Cerebellar nuclear complex (tissue), 1 donor: ENCODE results near the gene IDH3A.
A peak's percentile ranks its signal among the peaks of the same experiment; 100 is the strongest.

Source experiments
- DNase-seq, 2 experiments: peaks; one replicate each; lab custom pipeline; 2025; lab: John Stamatoyannopoulos, UW

Gene IDH3A

DNA sequence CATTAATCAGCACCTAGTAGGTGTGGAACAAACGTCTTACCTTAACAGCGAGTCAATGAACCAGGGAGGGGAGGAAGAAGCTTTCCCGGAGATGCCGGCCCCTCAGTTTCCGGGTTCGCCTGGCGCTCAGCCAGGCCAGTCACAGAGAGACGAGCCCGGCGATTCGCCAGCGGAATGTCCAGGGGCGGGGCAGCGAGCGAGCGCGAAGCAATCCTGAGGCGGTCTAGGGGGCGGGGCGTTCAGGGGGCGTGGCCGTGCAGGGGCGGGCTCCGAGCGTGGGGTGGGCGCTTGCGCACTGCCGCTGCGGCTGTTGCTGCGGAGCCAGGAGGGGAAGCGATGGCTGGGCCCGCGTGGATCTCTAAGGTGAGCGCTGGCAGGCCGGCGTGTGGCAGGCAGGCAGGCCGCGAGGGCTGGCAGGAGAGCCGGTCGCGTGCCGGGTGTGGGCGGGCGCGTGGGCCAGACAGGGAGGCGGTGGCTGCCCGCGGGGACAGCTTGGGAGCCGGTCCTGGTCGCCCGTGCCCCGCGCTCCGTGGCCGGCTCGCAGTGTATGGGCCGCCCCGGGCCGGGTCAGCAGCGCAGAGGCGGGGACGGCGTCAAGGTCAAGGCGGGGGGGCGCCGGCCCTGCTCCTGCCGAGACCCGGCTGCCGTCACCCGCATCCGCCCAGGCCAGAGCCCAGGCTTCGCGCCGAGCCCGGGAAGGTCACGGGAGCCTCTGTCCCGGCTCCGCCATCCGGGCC, at the start of gene IDH3A:
Gene IDH3A, plus strand, starts transcription at position 295 of the 737 bp plus-strand sequence. Its CDS starts 42 bp downstream, at position 337.
- peak; percentile 88 to 93 for DNase-seq

DNA sequence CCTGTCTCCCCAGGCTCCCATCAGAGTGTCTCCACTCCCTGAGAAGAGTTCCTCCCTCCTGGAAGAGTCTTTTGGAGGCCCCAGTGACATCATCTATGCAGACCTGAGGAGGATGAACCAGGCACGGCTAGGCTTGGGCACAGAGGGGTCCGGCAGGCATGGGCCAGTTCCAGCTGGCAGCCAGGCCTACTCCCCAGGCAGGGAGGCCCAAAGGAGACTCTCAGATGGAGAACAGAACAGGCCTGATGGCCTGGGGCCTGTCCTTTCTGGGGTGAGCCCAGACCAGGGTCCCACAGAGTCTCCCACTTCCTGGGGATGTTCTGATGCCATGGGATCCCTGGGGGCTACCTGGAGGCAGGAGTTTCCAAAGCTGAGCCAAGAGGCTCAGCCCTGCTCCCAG, 48.3 kb upstream of the IDH3A start:
- DNase-seq: no peak

DNA sequence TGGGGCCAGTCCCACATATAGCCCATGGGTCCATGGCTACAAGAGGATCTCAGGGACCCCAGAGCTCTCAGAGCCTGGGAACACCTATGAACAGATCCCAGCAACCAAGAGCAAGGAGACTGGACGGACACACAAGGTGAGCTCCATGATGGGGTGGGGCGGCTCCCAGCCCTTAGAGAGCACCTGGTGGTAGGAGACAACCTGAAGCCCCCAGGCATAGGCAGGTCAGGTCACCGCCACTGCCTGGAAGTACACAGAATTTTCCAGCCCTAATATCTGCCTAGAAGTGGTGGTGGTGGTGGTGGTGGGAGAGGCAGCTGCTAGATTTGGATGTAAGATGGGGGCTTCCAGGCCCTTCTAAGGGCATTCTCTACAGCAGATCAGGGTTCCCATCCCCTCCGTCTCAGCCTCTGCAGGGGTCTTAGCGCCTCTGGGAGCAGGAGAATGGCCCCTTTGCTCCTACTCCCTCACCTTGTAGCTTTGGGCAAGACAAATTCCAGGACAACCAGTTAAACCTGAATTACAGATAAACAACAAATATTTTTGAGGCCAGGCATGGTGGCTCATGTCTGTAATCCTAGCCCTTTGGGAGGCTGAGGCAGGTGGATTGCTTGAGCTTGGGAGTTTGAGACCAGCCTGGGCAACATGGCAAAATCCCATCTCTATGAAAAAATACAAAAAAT, 47.6 kb upstream of the IDH3A start:
- DNase-seq: no peak

DNA sequence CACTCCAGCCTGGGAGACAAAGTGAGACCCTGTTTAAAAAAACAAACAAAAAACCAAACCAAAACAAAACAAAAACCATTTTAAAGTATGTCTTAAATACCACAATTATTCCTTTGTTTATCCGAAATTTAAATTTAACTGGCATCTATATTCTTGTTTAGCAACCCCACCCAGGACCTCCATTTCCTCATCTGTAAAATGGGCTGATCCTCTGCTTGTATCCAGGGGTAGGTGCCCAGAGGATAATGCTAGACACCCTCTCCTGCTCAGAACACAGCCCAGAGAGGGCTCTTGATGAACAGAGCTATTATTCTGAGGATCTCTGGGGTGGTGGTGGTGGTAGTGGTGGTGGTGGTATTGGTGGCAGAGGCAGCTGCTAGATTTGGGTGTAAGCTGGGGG, 47.0 kb upstream of the IDH3A start:
- DNase-seq: no peak

DNA sequence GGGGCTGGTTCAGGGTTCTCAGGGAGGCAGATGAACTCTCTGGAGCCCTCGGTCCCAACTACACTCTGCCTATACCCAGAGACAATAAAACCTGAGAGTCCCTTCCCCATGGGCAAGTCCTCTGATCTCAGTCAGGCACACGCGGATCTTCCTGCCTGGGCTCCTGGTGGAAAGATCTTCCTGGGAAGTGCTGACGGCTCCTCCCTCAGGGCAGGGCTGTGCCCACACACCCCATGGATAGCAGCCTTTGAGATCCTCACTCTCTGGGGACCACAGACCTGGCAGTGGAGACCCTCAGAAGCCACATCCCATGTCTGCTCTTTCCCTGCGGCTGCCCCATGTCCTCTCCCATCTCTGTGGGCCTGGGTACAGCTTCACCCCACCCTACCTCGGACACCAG, 46.4 kb upstream of the IDH3A start:
- no peak for DNase-seq

DNA sequence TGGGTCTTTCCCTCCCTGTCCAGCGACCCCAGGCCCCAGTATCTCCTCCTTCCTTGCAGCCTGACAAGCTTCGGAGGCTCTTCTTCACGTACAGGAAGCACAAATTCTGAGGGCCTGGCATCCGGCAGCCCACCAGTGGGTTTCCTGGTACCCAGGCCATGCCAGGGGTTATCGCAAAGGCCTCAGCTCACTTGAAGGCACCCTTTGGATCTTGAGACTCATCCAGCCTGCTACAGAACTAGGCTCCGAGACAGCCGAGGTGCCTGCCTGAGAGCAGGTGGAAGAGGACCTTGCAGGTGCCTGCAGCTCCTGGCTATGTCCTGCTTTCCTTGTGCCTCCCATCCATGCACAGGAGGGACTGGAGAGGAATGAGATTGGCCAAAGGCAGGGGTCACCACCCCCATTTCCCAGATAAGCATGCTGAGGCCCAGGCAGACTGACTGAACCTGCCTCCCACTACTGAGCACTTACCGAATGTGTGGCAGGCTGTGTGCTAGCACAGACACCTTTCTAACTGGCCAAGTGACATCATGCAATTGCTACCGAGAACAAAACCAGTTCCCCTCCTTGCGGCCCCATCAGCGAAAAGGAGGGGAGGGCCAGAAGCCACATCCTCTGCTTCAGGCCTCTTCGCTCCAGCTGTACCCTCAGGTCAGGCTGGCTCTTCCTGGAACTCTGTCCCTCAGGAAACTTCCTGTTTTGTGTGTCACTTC, 45.6 kb upstream of the IDH3A start:
- no peak for DNase-seq

DNA sequence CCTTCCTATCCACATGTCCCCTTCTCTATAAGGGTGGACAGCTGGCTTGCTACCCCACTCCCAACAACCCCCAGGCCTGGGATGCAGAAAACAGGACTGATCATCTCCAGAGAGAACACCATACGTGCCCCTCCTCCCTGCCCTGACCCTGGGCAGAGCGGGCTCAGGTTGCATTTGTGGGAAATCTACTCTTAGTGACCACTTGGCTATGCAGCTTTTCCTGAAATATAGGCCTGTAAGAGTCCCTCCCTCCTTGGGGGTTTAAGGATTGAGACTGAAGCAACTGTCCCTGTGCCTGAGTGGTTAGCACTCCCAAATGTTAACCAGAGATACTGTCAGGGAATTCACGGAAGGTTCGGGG, 45.1 kb upstream of the IDH3A start:
- DNase-seq: no peak

DNA sequence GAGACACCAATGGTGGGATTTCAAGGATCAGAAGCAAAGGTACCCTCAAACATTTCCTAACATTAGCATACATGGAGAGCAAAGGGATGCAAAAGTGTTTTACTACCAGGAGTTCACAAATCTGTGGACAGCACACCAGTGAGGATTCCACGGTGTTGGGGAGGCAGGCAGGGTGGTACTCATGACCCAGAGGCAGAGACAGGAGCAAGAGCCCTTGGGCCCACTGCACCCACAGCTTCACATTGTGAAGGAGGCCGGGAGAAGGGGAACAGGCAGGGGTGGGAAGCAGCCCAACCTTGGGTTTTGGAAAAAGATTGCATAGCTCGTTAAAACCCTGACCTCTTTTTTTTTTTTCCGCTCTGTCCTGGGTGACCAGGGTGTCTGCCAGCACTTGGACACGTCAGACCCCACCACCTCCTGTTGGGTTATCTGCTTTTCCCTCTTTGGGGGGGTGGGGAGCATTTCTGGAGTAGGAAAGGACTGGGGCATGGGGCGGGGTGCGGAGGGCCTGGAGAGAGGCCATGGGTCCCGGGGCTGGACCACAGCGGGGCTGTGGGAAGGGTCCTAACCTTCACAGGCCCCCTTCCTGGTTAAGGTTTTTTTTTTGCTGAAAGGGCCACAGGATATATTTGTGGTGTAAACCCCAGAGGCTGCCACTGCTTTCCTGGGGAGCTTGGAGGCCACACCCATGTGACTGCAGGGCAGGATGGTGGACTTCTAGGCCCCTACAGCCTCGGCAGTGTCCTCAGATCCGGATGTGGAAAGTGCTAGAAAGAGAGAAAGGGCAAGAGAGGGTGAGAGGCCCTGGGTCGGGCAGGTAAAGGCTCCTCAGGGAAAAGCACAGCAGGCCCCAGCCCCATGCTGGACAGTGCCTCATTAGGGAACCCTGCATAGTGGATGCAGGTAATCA, 44.3 kb upstream of the IDH3A start:
- no peak for DNase-seq

DNA sequence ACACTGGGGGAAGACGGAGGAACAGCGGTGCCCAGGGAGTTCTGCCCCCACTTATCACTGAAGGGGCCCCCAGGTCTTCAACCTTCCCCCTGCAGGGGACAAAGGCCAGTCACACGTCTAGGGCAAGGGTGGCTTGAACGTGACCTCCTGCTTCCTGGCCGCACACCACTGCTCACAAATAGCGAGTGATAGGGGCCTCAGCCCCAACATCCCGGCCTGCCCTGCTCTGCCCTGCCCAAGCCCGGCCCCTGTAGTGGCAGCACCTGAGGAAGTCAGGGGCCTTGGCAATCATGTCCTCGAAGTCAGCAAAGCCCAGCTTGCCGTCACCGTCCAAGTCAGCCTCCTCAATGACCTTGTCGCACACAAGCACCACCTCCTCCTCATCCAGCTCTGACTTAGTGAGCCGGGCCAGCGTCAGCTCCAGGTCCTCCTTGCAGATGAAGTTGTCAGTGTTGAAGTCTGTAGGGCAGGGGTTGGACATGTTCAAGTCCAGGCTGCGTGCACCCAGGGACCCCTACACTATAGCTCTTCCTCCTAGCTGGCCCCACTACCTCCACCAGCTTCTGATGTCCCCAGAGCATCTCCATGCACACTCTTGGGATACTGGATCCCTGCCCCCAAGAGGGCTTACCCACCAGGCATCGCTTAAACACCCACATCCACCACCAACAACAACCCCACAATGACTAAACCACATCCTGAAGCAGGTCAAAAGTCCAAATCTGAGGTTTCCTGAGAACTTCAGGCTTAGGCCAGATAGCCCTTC, 43.5 kb upstream of the IDH3A start:
- no peak for DNase-seq

DNA sequence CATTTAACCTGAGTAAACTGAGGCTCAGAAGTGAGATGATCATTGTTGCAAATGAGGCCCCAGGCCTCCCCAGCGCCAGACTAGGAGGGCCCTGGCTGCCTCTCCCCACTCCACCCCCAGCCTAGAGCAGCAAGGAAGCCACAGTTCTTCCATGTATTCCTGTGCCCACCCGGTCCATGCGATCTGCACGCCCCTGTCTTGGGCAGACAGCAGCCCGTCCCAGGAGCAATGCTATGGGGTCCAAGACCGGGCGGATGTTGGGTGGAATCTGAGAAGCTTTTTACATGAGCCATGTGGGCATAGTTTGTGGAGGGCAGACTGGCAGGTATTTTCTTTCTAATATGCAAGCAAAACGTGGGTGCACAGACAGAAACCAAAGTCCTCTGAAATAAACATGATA, 41.7 kb upstream of the IDH3A start:
- DNase-seq: no peak

DNA sequence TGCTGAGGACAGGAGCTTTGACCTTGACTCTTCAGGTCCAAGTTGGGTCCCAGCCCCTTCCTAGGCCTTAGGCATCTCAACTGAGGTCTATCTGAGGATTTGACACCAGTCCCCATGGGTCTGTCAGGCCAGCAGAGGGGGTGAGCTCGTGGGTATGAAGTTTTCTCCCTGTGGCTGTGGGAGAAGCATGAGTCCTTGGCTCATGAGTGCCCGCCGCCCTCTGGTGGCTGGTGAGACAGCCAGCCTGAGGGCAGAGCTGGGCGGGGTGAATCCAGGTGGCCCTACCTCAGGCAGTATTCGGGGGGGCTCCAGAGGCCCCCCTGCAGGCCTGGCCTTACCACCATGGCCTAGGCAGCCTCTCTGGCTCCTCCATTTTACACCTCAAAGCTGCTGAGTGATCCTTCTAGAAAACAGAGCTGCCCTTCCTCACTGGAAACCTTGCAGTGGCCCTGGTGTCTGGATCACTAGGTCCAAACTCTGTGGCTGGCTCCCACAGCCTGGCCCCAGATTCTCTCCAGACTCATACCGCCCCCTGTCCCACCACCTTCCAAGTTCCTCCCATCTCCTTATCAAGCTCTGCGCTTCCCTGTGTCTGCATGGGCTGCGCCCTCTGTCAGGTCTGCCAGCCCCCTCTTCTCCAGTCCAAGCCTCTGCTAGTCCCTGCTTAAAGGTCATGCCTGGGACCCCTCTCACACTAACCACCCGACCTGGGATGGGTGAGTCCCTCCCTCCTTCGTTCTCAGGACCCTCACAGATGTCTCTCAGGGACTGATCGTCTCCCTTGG, 40.7 kb upstream of the IDH3A start:
- DNase-seq: no peak

DNA sequence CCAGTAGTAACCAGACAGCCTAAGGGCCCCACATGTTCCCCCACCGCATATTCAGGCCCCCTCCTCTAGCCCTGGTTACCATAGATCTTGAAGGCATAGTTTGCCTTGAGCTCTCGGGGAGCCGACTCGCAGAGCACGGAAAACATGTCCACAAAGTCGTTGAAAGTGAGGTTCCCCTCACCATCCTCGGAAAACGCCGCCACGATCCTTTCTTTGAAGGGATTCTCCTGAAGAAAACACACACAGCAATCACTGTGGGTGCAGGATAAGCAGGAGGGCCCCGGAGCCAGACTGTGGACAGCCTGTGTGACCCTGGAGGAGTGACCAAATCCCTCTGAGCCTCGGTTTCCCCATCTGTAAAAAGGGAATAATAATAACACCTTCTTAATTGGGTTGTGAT, 40.0 kb upstream of the IDH3A start:
- no peak for DNase-seq

DNA sequence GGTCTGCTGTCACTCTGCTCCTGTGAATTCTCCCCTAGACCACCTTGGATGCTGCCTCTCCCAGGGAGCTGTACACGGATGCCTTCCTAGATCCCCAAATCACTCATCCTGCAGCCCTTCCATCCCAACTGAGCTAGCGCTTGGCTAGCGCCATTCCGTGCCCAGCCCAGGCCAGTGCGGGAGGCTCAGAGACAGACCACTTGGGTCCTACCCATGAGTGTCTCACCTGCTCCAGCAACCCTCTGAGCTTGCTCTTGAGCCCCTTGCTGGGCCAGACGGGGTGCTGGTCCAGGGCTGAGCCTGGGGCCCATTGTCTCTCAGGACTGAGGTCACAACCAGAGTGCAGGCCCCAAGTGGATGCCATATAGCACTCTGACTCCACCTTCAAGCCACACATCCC, 39.1 kb upstream of the IDH3A start:
- no peak for DNase-seq

DNA sequence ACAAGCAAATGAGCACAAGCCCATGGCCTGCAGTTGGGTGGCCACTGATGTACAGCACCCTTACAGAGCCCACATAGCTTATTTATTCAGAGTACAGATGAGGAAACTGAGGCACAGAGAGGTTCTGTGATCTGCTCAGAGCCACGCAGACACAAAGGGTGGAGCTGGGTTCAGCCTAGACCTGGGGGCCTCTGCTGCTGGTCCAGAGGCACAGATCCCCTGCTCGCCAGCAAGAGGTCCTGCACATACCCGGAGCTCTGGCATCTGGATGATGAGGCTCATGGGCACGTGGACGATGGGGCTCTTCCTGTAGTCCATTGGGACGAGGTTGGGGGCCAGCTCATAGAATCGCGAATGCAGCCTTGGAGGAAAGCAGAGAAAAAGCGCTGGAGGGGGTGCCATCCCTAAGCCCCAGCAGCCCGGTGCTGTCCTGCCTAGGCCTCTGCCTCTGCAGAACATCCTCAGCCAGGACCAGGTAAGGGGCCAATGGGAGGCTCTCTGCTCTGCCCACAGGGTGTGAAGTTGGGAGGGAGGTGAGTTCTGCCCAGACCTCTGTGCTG, 38.2 kb upstream of the IDH3A start:
- no peak for DNase-seq

DNA sequence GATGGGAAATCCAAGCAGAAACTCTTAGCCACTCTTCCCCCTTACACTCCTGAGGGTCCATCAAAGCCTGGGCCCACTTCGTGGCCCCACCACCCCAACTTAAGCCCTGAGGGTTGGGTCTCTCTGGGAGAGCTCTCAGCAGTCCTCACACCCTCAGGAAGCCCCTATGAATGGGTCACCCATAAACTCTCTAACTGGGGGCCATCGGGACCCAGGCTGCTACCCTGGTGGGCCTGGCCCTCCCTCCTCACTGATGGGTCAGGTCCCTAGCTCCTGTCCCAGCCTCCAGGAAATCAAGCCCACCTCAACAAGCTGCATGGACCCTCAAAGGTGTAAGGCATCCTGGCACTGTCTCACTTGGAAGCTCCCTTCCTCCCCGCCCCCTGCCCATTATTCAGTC, 37.4 kb upstream of the IDH3A start:
- no peak for DNase-seq

DNA sequence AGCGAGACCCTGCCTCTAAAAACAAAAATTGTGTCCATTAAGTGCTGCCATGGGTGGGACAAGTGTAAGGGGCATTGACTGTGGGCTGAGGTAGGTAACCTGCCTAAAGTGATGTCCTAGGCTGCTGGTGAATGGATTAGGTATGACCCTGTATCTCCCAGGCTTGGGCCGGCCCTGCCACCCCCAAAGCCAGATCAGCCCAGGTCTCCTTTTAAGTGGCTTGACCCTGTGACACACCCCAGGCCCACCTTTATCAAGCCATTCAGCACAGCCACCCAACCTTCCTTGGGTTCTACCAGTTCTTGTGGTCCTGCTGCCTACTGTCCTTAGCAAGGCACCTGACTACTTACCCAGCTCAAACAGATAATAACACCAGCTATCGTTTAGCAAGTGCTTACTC, 36.6 kb upstream of the IDH3A start:
- no peak for DNase-seq

DNA sequence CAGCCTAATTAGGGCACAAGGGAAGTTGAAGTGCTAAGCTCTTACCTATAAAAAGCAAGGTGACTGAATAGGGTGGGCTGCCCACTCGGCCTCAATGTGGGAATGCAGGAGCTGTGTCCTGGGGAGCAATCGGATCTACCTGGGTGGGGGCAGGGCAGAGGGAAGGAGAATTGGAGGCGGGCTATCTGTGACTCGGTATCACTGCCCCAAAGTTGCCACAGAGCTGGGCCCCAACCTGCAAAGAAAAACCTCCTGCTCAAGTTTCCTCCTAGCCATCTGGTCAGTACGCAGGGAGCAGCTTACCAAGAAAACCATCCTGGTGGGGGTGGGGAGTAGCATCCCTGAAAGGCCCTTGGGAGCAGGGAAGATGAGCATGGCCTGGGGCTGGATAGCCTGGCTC, 28.6 kb upstream of the IDH3A start:
- DNase-seq: no peak

DNA sequence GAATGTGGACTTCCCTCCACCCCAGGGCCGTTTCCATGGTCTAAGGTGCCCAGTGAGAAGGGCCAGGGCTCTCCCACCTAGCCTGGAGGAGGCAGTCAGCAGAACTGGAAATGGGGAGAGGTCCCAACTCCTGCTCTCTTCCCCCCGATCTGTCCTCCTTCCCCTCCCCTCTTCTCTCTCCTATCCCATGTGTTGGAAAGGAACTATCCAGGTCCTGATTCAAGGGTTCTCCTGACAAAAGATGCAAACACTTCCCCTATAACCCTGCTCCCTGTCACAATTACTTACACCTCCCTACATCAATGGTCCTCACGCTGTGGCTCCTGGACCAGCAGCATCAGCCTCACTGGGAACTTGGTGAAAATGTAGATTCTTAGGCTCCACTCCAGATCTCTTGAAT, 23.9 kb upstream of the IDH3A start:
- no peak for DNase-seq

DNA sequence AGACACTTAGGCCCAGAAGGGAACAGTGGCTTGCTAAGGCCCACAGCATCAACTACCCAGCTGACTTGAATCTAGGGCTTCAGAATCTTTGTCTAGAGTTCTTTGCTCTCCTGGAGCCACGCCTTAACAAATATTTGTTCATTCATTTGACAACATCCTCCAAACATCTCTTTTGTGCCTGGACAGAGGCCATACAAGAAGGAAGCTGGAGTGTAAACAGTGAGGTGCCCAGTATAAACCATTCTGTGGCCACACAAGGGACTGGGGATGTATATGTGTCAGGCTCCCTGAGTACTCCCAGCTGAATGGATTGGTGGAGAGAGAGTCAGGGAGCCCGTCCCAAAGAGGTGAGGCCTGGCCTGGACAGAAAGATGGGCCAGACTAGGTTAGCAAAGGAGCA, 21.3 kb upstream of the IDH3A start:
- no peak for DNase-seq

DNA sequence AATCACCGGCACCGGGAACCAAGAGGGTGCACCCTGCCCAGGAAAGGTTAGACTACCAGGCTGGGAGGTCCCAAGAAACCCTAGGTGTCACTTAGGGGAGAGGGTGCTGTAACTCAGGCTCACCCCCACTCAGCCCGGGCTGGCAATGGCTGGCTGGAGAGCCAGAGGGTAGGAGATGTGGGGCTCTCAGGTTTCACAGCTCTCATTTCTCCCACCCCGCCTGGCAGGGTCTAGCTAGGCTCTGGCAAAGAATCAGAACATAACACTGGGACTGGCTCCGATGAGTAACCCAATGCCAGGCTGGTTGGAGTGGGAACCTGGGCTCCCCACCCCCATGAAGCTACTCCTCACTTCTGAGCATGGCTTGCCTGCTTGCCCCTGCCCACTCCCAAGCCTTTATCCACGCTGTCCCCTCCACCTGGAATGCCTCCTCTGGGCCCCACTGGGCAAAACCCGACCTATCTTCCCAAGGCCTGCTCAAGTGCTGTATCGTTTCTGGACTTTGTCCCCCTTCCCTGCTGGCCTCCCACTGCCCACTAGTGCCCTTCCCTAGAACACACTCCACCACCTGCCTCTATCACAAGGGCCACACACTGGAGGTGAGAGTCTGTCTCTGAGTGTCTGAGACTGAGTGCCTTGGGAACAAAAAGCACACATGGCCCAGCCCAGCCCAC, 19.9 kb upstream of the IDH3A start:
- no peak for DNase-seq
